Neutrophil (primary cell): ENCODE results near the gene NENF.
"Not testable (repeated sequence)": the region's sequence is repeated elsewhere in the genome, so short reads cannot be mapped to it uniquely, and the experiment has no call there.

Source experiments
- H3K27ac ChIP-seq: fragments of 200-600 bp; sonication (generic); 2 replicates; pipeline ENCODE4 v1.5.1; 2016; ENCODE audit warnings: mild to moderate bottlenecking, moderate library complexity
- H3K27me3 ChIP-seq: fragments of 200-600 bp; sonication (generic); 2 replicates; pipeline ENCODE4 v1.6.0; 2016; ENCODE audit warnings: mild to moderate bottlenecking
- H3K36me3 ChIP-seq: fragments of 200-600 bp; sonication (generic); 2 replicates; pipeline ENCODE4 v1.5.1; 2017
- H3K4me1 ChIP-seq, 2 experiments: fragments of 200-600 bp in 1 of 2; sonication (generic) in 1 of 2; 1 replicate in 1 of 2; 2 replicates in 1 of 2; pipeline versions ENCODE4 v1.5.1 to v1.6.1; 2013 to 2016; ENCODE audit warnings: low read depth in 1 of 2, low read length in 1 of 2, mild to moderate bottlenecking in 1 of 2, moderate library complexity in 1 of 2; ENCODE audit not compliant: control insufficient read depth in 1 of 2, insufficient read depth in 1 of 2
- H3K4me3 ChIP-seq, 2 experiments: fragments of 200-600 bp in 1 of 2; sonication (generic) in 1 of 2; 1 replicate in 1 of 2; 2 replicates in 1 of 2; pipeline ENCODE4 v1.5.1; 2013 to 2016; ENCODE audit warnings: low read depth in 1 of 2, low read length in 1 of 2, mild to moderate bottlenecking in 1 of 2, moderate library complexity in 1 of 2
- H3K9me3 ChIP-seq: fragments of 200-600 bp; sonication (generic); 2 replicates; pipeline ENCODE4 v1.5.1; 2016
- TF ChIP-seq, protein P1 (sequence below): fragments of 200-600 bp; sonication (generic); IDR thresholded peaks from 2 replicates; pipeline ENCODE4 v1.5.1; 2016; ENCODE audit warnings: antibody characterized with exemption

Gene NENF

DNA sequence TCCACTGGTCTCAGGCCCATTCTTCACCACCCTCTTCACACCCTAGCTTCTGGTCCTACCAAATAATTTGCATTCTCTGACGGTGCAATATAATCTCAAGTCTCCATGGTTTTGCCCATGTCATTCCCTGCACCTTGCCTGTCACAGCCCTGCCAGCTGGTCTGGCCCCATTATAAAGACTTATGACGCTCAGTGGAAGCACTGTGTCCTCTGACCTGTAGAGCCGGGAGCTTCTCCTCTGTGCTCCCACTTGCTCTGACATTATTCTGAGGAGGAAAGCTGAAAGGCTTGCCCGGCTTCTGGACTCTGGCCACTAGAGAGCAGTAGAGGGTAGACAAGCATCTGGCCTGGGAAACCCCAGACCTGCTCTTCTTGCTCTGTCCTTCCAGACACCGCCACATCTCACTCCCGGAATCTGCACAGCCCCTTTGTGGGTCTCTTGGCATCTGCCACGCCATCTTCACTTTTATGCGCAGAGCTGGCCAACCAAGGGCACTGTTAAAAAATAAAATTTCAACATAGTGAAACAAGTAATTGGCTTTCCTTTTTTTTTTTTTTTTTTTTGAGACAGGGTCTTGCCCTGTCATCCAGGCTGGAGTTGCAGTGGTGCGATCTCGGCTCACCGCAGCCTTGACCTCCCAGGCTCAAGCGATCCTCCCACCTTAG lies 44.4 kb downstream of the NENF start:
- no peak overlapping the region for H3K4me3 ChIP-seq
- no peaks in the 10 kb centered on the region for H3K36me3 ChIP-seq
- H3K27ac ChIP-seq, result no peak overlapping the region
- TF ChIP-seq, protein P1, sequence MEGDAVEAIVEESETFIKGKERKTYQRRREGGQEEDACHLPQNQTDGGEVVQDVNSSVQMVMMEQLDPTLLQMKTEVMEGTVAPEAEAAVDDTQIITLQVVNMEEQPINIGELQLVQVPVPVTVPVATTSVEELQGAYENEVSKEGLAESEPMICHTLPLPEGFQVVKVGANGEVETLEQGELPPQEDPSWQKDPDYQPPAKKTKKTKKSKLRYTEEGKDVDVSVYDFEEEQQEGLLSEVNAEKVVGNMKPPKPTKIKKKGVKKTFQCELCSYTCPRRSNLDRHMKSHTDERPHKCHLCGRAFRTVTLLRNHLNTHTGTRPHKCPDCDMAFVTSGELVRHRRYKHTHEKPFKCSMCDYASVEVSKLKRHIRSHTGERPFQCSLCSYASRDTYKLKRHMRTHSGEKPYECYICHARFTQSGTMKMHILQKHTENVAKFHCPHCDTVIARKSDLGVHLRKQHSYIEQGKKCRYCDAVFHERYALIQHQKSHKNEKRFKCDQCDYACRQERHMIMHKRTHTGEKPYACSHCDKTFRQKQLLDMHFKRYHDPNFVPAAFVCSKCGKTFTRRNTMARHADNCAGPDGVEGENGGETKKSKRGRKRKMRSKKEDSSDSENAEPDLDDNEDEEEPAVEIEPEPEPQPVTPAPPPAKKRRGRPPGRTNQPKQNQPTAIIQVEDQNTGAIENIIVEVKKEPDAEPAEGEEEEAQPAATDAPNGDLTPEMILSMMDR, result peak; percentile 67
- peaks cover 39% of the 10 kb centered on the region for H3K27me3 ChIP-seq
- no peaks in the 10 kb centered on the region for H3K9me3 ChIP-seq
- H3K4me1 ChIP-seq, result no peaks in the 10 kb centered on the region

DNA sequence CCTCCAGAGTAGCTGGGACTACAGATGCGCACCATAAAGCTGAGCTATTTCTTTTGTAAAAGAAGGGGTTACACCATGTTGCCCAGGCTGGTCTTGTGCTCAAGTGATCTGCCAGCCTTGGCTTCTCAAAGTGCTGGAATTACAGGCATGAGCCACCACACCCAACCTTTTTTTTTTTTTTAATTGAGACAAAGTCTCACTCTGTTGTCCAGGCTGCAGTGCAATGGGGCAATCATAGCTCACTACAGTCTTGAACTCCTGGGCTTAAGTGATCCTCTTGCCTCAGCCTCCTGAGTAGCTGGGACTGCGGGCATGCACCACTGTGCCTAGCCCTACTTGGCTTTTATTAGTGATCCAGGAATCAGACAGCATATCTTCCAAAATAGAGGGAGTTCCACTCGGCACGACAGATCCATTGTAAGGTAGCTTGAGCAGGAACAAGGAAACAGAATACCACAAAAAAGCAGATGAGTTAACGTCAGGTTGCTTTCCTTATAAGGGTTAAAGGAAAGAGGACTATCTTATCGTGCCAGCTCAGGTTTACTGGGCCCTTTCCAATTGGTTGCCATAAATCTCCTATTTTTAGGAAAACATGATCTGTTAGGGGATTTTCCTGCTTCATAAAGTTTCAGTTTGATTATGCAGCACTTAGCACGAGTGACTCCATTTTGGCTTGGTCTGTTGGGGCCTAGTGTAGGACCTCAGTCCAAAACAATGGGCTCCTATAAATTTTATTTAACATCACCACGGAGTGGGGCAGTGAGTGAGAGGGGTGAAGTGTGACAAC lies 45.2 kb downstream of the NENF start:
- Histone ChIP-seq H3K4me1 (no peaks in the 10 kb centered on the region), H3K4me3 (no peak overlapping the region), H3K36me3 (no peaks in the 10 kb centered on the region), H3K27me3 (peaks cover 40% of the 10 kb centered on the region), H3K9me3 (no peaks in the 10 kb centered on the region), H3K27ac (no peak overlapping the region)
- TF ChIP-seq, protein P1, result no peak

DNA sequence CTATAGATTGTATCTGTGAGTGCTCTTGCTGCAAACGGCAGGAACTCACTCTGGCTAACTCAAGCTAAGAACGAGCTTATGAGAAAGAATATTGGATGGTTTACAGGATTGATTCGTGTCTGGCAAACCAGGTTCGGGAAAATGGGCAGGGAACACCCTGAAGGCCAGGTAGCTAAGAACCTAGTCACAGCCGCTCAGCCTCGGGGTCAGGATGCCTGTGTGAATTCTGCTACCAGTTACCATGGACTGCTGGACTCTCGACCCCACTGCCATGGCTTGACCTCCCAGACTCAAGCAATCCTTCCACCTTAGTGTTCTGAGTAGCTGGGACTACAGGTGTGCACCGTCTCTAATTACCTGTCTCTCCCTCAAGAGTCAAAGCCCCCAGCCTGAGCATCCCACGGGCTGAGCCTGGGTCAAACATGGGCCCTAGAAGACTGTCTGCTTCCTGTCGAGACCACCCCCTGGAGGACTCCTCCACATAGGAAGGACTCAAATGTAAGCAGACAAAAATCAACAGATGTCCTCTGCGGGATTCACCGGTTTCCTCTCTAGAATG lies 45.8 kb downstream of the NENF start:
- TF ChIP-seq, protein P1, result no peak
- no peaks in the 10 kb centered on the region for H3K4me1 ChIP-seq

DNA sequence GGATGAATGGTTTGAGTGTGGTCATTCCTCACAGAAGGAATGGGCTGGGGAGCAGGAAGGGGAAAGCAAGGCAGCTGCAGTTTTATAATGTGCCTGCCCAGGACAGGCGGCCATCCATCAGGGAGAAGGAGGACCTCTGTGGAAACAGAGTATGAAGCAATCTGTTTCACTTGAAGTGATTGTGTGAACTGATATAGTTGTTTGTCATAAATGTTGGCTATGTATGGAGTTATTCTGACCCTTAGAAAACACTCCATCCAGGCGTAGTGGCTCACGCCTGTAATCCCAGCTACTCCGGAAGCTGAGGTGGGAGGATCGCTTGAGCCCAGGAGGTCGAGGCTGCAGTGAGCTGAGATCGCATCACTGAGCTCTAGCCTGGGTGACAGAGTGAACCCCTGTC lies 46.5 kb downstream of the NENF start:
- H3K36me3 ChIP-seq, result no peaks in the 10 kb centered on the region
- H3K4me1 ChIP-seq, result no peaks in the 10 kb centered on the region
- no peak overlapping the region for H3K27ac ChIP-seq
- H3K4me3 ChIP-seq, result no peak overlapping the region
- no peaks in the 10 kb centered on the region for H3K9me3 ChIP-seq
- peaks cover 40% of the 10 kb centered on the region for H3K27me3 ChIP-seq
- TF ChIP-seq, protein P1, result no peak

More for the DNA sequence above, 45.8 kb downstream of the NENF start:
- H3K27ac ChIP-seq, result no peak overlapping the region
- no peaks in the 10 kb centered on the region for H3K9me3 ChIP-seq
- H3K4me3 ChIP-seq, result no peak overlapping the region
- no peaks in the 10 kb centered on the region for H3K36me3 ChIP-seq
- peaks cover 40% of the 10 kb centered on the region for H3K27me3 ChIP-seq

DNA sequence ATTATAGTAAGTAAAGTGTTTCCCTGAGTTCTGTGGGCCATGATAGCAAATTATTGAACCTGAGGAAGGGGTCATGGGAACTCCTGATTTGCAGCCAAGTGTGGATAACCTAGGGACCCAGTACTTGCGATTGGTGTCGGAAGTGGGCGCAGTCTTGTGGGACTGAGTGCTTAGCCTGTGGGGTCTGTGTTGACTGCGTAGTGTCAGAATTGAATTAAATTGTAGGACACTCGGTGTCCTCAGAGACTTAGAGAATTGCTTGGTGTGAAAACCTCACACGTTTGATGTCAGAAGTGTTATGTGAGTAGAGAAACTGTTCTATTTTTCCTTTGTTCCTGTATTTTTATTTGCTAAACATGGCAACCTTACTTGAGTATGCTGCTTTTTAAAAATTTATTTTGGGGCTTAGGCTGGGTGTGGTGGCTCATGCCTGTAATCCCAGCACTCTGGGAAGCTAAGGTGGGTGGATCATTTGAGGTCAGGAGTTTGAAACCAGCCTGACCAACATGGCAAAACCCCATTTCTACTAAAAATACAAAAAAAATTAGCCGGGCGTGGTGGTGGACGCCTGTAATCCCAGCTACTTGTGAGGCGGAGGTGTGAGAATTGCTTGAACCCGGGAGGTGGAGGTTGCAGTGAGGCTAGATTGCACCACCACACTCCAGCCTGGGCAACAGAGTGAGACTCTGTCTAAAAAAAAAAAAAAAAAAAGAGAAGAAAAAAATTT lies 48.2 kb downstream of the NENF start:
- H3K27ac ChIP-seq, H3K36me3 ChIP-seq, H3K9me3 ChIP-seq, H3K4me3 ChIP-seq, H3K4me1 ChIP-seq: not testable (repeated sequence)
- peaks cover 40% of the 10 kb centered on the region for H3K27me3 ChIP-seq
